ENCODE results near the gene DIP2C.

GRCh38 chr10:326894-327635 lies 362.4 kb downstream of the DIP2C start:
- TF ChIP-seq CTCF (IDR thresholded peaks at IDR 0.05): no peak
- TF ChIP-seq EZH2 (IDR thresholded peaks at IDR 0.05; ENCODE audit: borderline replicate concordance, insufficient read depth, low read depth, low read length, poor library complexity, severe bottlenecking): no peak
